MCF 10A (cell line): ENCODE results near the gene NACC2. TPM values are rescaled to one million over a fixed set of nuclear protein-coding genes. Genes with fewer than 3 reads are reported as not detected.

Experiments
- BruUV-seq: library from RNA; stranded (reverse); fragments of 400-500 nt; replicated peaks from 2 replicates; lab custom pipeline; 2021; lab: Mats Ljungman, UMichigan
- CTCF ChIA-PET: fragments of 300-600 bp; sonication (Branson Sonifier 250); formaldehyde crosslinking; extraction: SDS; loops from one replicate; lab custom pipeline; 2021; ENCODE audit warnings: antibody characterized with exemption, inconsistent platforms; lab: Yijun Ruan, JAX
- POLR2A ChIA-PET: fragments of 300-600, 350-650 bp; sonication (Branson Sonifier 250); formaldehyde crosslinking; extraction: SDS; loops from one replicate; lab custom pipeline; 2020; ENCODE audit warnings: antibody characterized with exemption, inconsistent platforms; lab: Yijun Ruan, JAX
- DNase-seq: peaks from one replicate; pipeline ENCODE4 v3.0.0-alpha.2; 2018; ENCODE audit not compliant: unreplicated experiment
- H3K27ac Mint-ChIP-seq: one replicate; pipeline ENCODE4 v1.8.0; 2022; ENCODE audit warnings: mild to moderate bottlenecking, low read depth, mixed read lengths; ENCODE audit not compliant: unreplicated experiment
- H3K27me3 Mint-ChIP-seq: one replicate; pipeline ENCODE4 v1.8.0; 2022; ENCODE audit warnings: mixed read lengths; ENCODE audit not compliant: insufficient read depth, unreplicated experiment
- H3K36me3 Mint-ChIP-seq: one replicate; pipeline ENCODE4 v1.8.0; 2022; ENCODE audit warnings: mild to moderate bottlenecking, moderate library complexity, mixed read lengths; ENCODE audit not compliant: insufficient read depth, unreplicated experiment
- H3K4me1 Mint-ChIP-seq: one replicate; pipeline ENCODE4 v1.8.0; 2022; ENCODE audit warnings: mixed read lengths; ENCODE audit not compliant: insufficient read depth, unreplicated experiment
- H3K4me3 Mint-ChIP-seq: one replicate; pipeline ENCODE4 v1.8.0; 2022; ENCODE audit warnings: mild to moderate bottlenecking, moderate library complexity, mixed read lengths; ENCODE audit not compliant: unreplicated experiment
- H3K9me3 Mint-ChIP-seq: one replicate; pipeline ENCODE4 v1.8.0; 2022; ENCODE audit warnings: mixed read lengths; ENCODE audit not compliant: unreplicated experiment
- CTCF ChIP-seq: fragments of 200-600 bp; IDR thresholded peaks from one replicate; pipeline ENCODE4 v1.8.0; 2022; ENCODE audit warnings: antibody characterized with exemption, mild to moderate bottlenecking; ENCODE audit not compliant: unreplicated experiment
- intact Hi-C: fragments of 100-400 bp; cut with micrococcal nuclease; formaldehyde crosslinking; loops from 2 replicates; pipeline ENCODE4 v1.14.1; 2022
- total RNA-seq: library from RNA; stranded (reverse); gene quantifications from 2 replicates; pipeline ENCODE4 v1.2.3, GENCODE V29; 2022

The NACC2 gene
- total RNA-seq, 1 experiment from 2014 or later, result 16.5 TPM

GRCh38 chr9:136049491-136050265 lies 45.4 kb downstream of the NACC2 start:
- ChIA-PET POLR2A (no interaction called here), CTCF (interaction anchor here (1.0 kb wide), 1 partner anchor 12 kb away, joined by 3 read pairs; no protein-coding TSS in a partner anchor)
- H3K36me3 Mint-ChIP-seq, result peaks cover 23% of the 10 kb centered on the region
- no TSS peak for BruUV-seq
- H3K27me3 Mint-ChIP-seq, result no peaks in the 10 kb centered on the region
- H3K4me1 Mint-ChIP-seq, result peaks cover 4% of the 10 kb centered on the region
- intact Hi-C loops, result no loop called here
- H3K4me3 Mint-ChIP-seq, result no peak overlapping the region
- H3K27ac Mint-ChIP-seq, result no peak overlapping the region
- no peak for DNase-seq
- TF ChIP-seq CTCF, result no peak
- no peaks in the 10 kb centered on the region for H3K9me3 Mint-ChIP-seq

GRCh38 chr9:136048560-136049411 lies 46.3 kb downstream of the NACC2 start:
- Mint-ChIP-seq H3K4me3 (peak overlapping the region; percentile 8), H3K36me3 (peaks cover 32% of the 10 kb centered on the region), H3K27ac (no peak overlapping the region), H3K9me3 (no peaks in the 10 kb centered on the region), H3K27me3 (no peaks in the 10 kb centered on the region), H3K4me1 (no peaks in the 10 kb centered on the region)
- no peak for DNase-seq
- intact Hi-C loops, result no loop called here
- no peak for TF ChIP-seq CTCF
- no TSS peak for BruUV-seq
- POLR2A ChIA-PET, result no interaction called here
- CTCF ChIA-PET, result interaction anchor here (0.8 kb wide), 1 partner anchor 74 kb away, joined by 5 read pairs; no protein-coding TSS in a partner anchor

- no peak overlapping the region for H3K4me3 Mint-ChIP-seq
- POLR2A ChIA-PET, result interaction anchor here (0.6 kb wide), 2 partner anchors 9 to 423 kb away, joined by 3 read pairs; no protein-coding TSS in a partner anchor
- no peak overlapping the region for H3K27ac Mint-ChIP-seq
- no peaks in the 10 kb centered on the region for H3K27me3 Mint-ChIP-seq
- DNase-seq, result no peak
- no peaks in the 10 kb centered on the region for H3K9me3 Mint-ChIP-seq
- intact Hi-C loops, result no loop called here
- H3K4me1 Mint-ChIP-seq, result no peaks in the 10 kb centered on the region
- CTCF ChIA-PET, result interaction anchor here (0.8 kb wide), 2 partner anchors 73 to 75 kb away, joined by 3 to 5 read pairs; no protein-coding TSS in a partner anchor
- H3K36me3 Mint-ChIP-seq, result peaks cover 32% of the 10 kb centered on the region
- BruUV-seq, result no TSS peak
- TF ChIP-seq CTCF, result no peak
Measured at GRCh38 chr9:136047775-136048559, 47.1 kb downstream of the NACC2 start.
